OCI-LY3 (cell line): Measurements from ENCODE around the gene AMPD2.

ENCODE experiments used
- H2AFZ ChIP-seq: fragments of 200-600, 300-600 bp; shearing (Covaris generic); 2 replicates; pipeline ENCODE4 v1.6.0; 2014; ENCODE audit warnings: antibody characterized with exemption, low read depth, low read length
- H3K27ac ChIP-seq: fragments of 200-600, 300-600 bp; sonication (generic); 2 replicates; pipeline ENCODE4 v1.5.1; 2014; ENCODE audit warnings: mild to moderate bottlenecking, low read length, moderate library complexity, mixed read lengths
- H3K27me3 ChIP-seq: fragments of 200-600, 300-600 bp; sonication (generic); 2 replicates; pipeline ENCODE4 v1.6.1; 2014; ENCODE audit warnings: low read depth, low read length, mixed read lengths
- H3K36me3 ChIP-seq: fragments of 200-600, 300-600 bp; sonication (generic); replicated peaks from 2 replicates; pipeline ENCODE3; 2014; ENCODE audit warnings: low read depth, low read length, mixed read lengths
- H3K4me1 ChIP-seq: fragments of 300-600, 200-600 bp; sonication (generic); 2 replicates; pipeline ENCODE4 v1.6.1; 2014; ENCODE audit warnings: low read length, mixed read lengths
- H3K4me2 ChIP-seq: fragments of 200-600, 300-600 bp; sonication (generic); 2 replicates; pipeline ENCODE4 v1.6.1; 2014; ENCODE audit warnings: low read length, mixed read lengths
- H3K4me3 ChIP-seq: fragments of 300-600, 200-600 bp; sonication (generic); 2 replicates; pipeline ENCODE4 v1.5.1; 2014; ENCODE audit warnings: antibody characterized with exemption, mild to moderate bottlenecking, low read length, moderate library complexity
- H3K79me2 ChIP-seq: fragments of 300-600, 200-600 bp; shearing (Covaris generic); 2 replicates; pipeline ENCODE4 v1.6.1; 2014; ENCODE audit warnings: mild to moderate bottlenecking, low read length, mixed read lengths
- H3K9ac ChIP-seq: fragments of 300-600, 200-600 bp; shearing (Covaris generic); 2 replicates; pipeline ENCODE4 v1.6.0; 2014; ENCODE audit warnings: mild to moderate bottlenecking, low read length, moderate library complexity
- H3K9me3 ChIP-seq: fragments of 200-600, 300-600 bp; shearing (Covaris generic); 2 replicates; pipeline ENCODE4 v1.6.1; 2014; ENCODE audit warnings: low read length, mixed read lengths; ENCODE audit not compliant: insufficient read depth
- H4K20me1 ChIP-seq: fragments of 200-600, 300-600 bp; sonication (generic); 2 replicates; pipeline ENCODE4 v1.6.1; 2016; ENCODE audit warnings: low read length, mixed read lengths; ENCODE audit not compliant: insufficient read depth
- CTCF ChIP-seq: fragments of 200-600, 300-600 bp; sonication (generic); IDR thresholded peaks from 2 replicates; pipeline ENCODE4 v1.5.1; 2014; ENCODE audit warnings: antibody characterized with exemption, low read length, low read depth
- EZH2phosphoT487 ChIP-seq: fragments of 200-600 bp; shearing (Covaris generic); IDR thresholded peaks from 2 replicates; pipeline ENCODE4 v1.6.1; 2018; ENCODE audit warnings: antibody characterized with exemption, mixed run types, low read depth

AMPD2 gene

GRCh38 chr1:109620841-109621286 is 1.2 kb downstream of the AMPD2 start:
- H3K27me3 ChIP-seq: no peaks in the 10 kb centered on the region
- H3K4me1 ChIP-seq: peaks cover 13% of the 10 kb centered on the region
- peak overlapping the region; percentile 92 for H3K4me2 ChIP-seq
- H3K9ac ChIP-seq: peak overlapping the region; percentile 97
- H3K79me2 ChIP-seq: peaks cover 50% of the 10 kb centered on the region
- no peak overlapping the region for H2AFZ ChIP-seq
- TF ChIP-seq CTCF: no peak
- TF ChIP-seq EZH2phosphoT487: no peak
- H3K9me3 ChIP-seq: no peaks in the 10 kb centered on the region
- H4K20me1 ChIP-seq: peaks cover 7% of the 10 kb centered on the region; the same call in 1 of the 2 replicates
- peak overlapping the region; percentile 100 for H3K4me3 ChIP-seq
- H3K27ac ChIP-seq: peak overlapping the region; percentile 54
- no peaks in the 10 kb centered on the region for H3K36me3 ChIP-seq

DNA sequence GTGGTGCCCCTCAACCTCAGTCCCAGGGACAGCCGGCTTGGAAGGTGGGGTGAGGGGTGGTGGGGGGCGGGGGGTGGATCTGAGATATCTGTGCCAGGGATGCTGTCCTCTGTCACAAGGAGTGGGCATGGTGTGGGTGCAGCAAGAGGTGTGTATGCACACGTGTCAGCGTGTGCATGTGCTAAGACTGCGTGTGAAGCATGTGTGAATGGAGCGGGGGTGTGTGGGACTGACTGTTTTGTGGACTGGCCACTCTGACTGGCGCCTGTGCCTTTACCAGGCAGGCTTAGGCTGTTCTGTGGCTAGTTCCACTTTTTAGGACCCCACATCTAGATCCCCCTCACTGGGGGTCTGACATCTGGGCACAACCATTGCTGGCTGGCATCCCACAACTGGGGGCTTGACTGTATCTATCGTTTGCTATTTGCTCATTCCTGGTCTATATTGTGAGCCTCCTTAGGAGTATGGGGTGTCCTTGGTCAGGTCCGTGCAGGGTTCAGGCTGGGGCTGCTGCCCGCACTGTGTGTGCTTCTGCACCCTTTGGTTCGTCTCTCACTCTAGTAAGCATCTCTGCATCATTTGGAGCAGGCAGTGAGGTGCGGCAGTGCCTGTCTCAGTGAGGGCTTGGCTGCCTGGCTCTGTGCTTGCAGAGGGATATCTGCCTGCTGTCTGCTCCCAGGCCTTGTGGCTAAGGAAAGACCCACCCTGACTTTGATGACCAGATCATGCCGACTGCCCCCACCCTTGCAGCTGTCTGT is 1.9 kb downstream of the AMPD2 start:
- Histone ChIP-seq H3K79me2 (peaks cover 50% of the 10 kb centered on the region), H3K36me3 (no peaks in the 10 kb centered on the region), H3K4me1 (peaks cover 9% of the 10 kb centered on the region)

DNA sequence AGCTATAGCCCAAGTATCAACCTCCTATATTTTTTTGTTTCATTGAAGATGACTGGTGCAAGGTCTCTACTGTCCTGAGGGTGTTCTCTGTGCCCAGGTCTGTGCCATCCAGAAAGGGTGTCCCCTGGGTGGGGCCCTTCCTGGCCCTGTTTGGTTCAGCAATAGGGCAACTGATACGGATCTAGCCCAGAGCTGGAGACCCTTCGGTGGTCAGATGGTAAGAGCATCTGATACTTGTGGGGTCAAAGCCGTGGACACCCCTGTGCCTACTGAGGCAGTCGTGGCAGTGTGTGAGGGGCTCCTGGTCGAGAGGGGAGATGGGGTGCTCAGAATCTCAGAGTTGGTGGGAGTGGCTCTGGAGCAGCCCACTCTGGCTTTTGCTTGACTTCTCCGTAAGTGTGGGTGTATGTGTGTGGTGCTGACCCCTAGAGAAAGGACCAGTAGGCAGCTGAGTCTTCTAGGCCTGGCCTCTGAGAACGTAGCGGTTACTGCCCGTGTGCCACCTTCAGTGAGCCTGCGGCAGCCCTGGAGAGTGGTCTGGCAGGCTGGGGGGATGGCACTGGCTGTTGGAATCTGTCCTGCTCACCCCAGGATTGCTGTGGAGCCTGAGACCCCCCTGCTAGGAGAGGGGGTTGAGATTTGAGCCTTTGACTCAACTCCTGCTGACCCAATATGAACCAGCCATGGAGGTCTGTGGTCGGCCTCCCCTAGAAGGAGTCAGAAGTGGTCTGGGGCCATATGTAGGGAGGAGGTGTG is 2.7 kb downstream of the AMPD2 start:
- H3K27ac ChIP-seq: no peak overlapping the region
- H2AFZ ChIP-seq: no peak overlapping the region
- H3K9ac ChIP-seq: no peak overlapping the region
- no peaks in the 10 kb centered on the region for H3K36me3 ChIP-seq
- no peaks in the 10 kb centered on the region for H3K9me3 ChIP-seq
- peaks cover 50% of the 10 kb centered on the region for H3K79me2 ChIP-seq
- TF ChIP-seq CTCF: no peak
- no peak for TF ChIP-seq EZH2phosphoT487
- H3K4me2 ChIP-seq: no peak overlapping the region
- no peak overlapping the region for H3K4me3 ChIP-seq
- peaks cover 7% of the 10 kb centered on the region; the same call in 1 of the 2 replicates for H4K20me1 ChIP-seq
- no peaks in the 10 kb centered on the region for H3K27me3 ChIP-seq
- H3K4me1 ChIP-seq: peaks cover 9% of the 10 kb centered on the region

More for the DNA sequence above, 1.9 kb downstream of the AMPD2 start:
- TF ChIP-seq EZH2phosphoT487: no peak
- TF ChIP-seq CTCF: no peak
- peak overlapping the region; percentile 100 for H3K4me3 ChIP-seq
- H3K27ac ChIP-seq: no peak overlapping the region
- H3K4me2 ChIP-seq: peak overlapping the region; percentile 92
- H4K20me1 ChIP-seq: peaks cover 7% of the 10 kb centered on the region; the same call in 1 of the 2 replicates
- peak overlapping the region; percentile 97 for H3K9ac ChIP-seq
- H3K27me3 ChIP-seq: no peaks in the 10 kb centered on the region
- H3K9me3 ChIP-seq: no peaks in the 10 kb centered on the region
- no peak overlapping the region for H2AFZ ChIP-seq

GRCh38 chr1:109622895-109623294 is 3.3 kb downstream of the AMPD2 start:
- Histone ChIP-seq H2AFZ (no peak overlapping the region), H3K4me3 (no peak overlapping the region), H3K79me2 (peaks cover 50% of the 10 kb centered on the region), H3K4me1 (peaks cover 9% of the 10 kb centered on the region), H3K4me2 (no peak overlapping the region), H3K9ac (no peak overlapping the region), H4K20me1 (peaks cover 7% of the 10 kb centered on the region; the same call in 1 of the 2 replicates), H3K27me3 (no peaks in the 10 kb centered on the region), H3K27ac (no peak overlapping the region), H3K36me3 (no peaks in the 10 kb centered on the region), H3K9me3 (no peaks in the 10 kb centered on the region)
- no peak for TF ChIP-seq EZH2phosphoT487
- TF ChIP-seq CTCF: no peak
